Esophagus squamous epithelium (tissue), 4 donors: ENCODE measurements around the gene CEL.

Experiments used
- CTCF ChIP-seq, 6 experiments: fragments of 450-650 bp in 4 of 6; fragments of 200-600 bp in 2 of 6; sonication (generic) in 2 of 6; IDR thresholded peaks; one replicate each; pipeline ENCODE4 v1.5.1; 2016 to 2019; ENCODE audit warnings: antibody characterized with exemption in 6 of 6, mild to moderate bottlenecking in 4 of 6, moderate library complexity in 4 of 6
- POLR2A ChIP-seq, 4 donors: fragments of 450-650 bp; IDR thresholded peaks; one replicate each; pipeline ENCODE4 v1.6.1; 2017; ENCODE audit warnings: antibody characterized with exemption in 4 of 4, mild to moderate bottlenecking in 4 of 4, moderate library complexity in 3 of 4

DNA sequence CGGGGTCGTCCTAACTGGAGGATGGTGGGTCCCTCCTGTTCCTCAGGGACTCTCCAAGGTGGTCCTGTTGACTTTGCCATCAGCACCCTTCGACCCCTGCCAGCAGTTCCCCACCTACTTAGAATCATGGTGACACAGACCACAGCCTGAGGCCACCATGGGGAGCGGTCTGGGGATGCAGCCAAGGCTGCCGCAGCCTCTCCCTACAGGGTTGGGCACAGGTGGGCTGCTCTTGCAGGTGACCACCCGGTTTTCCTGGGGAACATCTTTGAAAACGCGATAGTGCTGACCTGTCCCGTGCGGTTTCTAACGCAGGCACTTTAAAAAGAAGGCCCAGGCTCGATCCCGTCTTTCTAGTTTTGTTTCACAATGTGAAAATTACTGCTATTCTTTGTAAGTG lies 12.7 kb upstream of the CEL start:
- TF ChIP-seq CTCF (IDR thresholded peaks at IDR 0.05) (no peak), POLR2A (IDR thresholded peaks at IDR 0.05) (no peak)
